Chondrocyte (in vitro differentiated cells): ENCODE data around the gene NAV1. TPM values are rescaled to one million over a fixed set of nuclear protein-coding genes. Genes with fewer than 3 reads are reported as not detected.

Experiments used
- DNase-seq: peaks from one replicate; pipeline ENCODE4 v3.0.0; 2021; ENCODE audit warnings: mixed read lengths, low spot score
- H3K27ac Mint-ChIP-seq: one replicate; pipeline ENCODE4 v1.8.0; 2021; ENCODE audit warnings: mild to moderate bottlenecking, moderate library complexity, mixed read lengths; ENCODE audit not compliant: unreplicated experiment
- H3K27me3 Mint-ChIP-seq: 2 replicates; pipeline ENCODE4 v1.8.0; 2021; ENCODE audit warnings: low read depth, mixed read lengths
- H3K36me3 Mint-ChIP-seq: 2 replicates; pipeline ENCODE4 v1.8.0; 2021; ENCODE audit warnings: low read depth, mixed read lengths
- H3K4me1 Mint-ChIP-seq: 2 replicates; pipeline ENCODE4 v1.8.0; 2021; ENCODE audit warnings: low read depth, mild to moderate bottlenecking, mixed read lengths
- H3K4me3 Mint-ChIP-seq: one replicate; pipeline ENCODE4 v1.8.0; 2021; ENCODE audit warnings: mild to moderate bottlenecking, moderate library complexity, mixed read lengths; ENCODE audit not compliant: unreplicated experiment
- H3K9me3 Mint-ChIP-seq: 2 replicates; pipeline ENCODE4 v1.8.0; 2021; ENCODE audit warnings: low read depth, mixed read lengths
- CTCF ChIP-seq: fragments of 200-600 bp; sonication (generic); IDR thresholded peaks from 2 replicates; pipeline ENCODE4 v1.5.0; 2021; ENCODE audit warnings: antibody characterized with exemption, mild to moderate bottlenecking, moderate library complexity
- total RNA-seq: library from RNA; stranded (reverse); gene quantifications from 3 replicates; pipeline ENCODE4 v1.2.1, GENCODE V29; 2021

NAV1 gene
- total RNA-seq, 1 donor from 2014 or later: 201 TPM

- Mint-ChIP-seq H3K4me3 (no peak overlapping the region), H3K9me3 (no peaks in the 10 kb centered on the region), H3K27me3 (no peaks in the 10 kb centered on the region), H3K27ac (peak overlapping the region; percentile 55), H3K4me1 (peaks cover 50% of the 10 kb centered on the region), H3K36me3 (no peaks in the 10 kb centered on the region)
- no peak for DNase-seq
- no peak for TF ChIP-seq CTCF
These were observed 27.0 kb downstream of the NAV1 start for GRCh38 chr1:201565771-201566528.

- no peak for TF ChIP-seq CTCF
- no peaks in the 10 kb centered on the region for H3K36me3 Mint-ChIP-seq
- H3K4me3 Mint-ChIP-seq: no peak overlapping the region
- no peak for DNase-seq
- peak overlapping the region; percentile 23 for H3K27ac Mint-ChIP-seq
- peaks cover 46% of the 10 kb centered on the region for H3K4me1 Mint-ChIP-seq
- H3K27me3 Mint-ChIP-seq: no peaks in the 10 kb centered on the region
- H3K9me3 Mint-ChIP-seq: no peaks in the 10 kb centered on the region
These were observed 27.5 kb downstream of the NAV1 start for GRCh38 chr1:201566529-201566823.

GRCh38 chr1:201566933-201567801 is 28.2 kb downstream of the NAV1 start:
- Mint-ChIP-seq H3K27ac (no peak overlapping the region), H3K9me3 (no peaks in the 10 kb centered on the region), H3K36me3 (no peaks in the 10 kb centered on the region)

GRCh38 chr1:201568265-201568664 is 29.3 kb downstream of the NAV1 start:
- Mint-ChIP-seq H3K4me3 (no peak overlapping the region), H3K4me1 (peaks cover 34% of the 10 kb centered on the region), H3K9me3 (no peaks in the 10 kb centered on the region), H3K36me3 (no peaks in the 10 kb centered on the region), H3K27ac (no peak overlapping the region), H3K27me3 (no peaks in the 10 kb centered on the region)
- no peak for DNase-seq
- no peak for TF ChIP-seq CTCF

More at GRCh38 chr1:201566933-201567801, 28.2 kb downstream of the NAV1 start:
- Mint-ChIP-seq H3K4me3 (no peak overlapping the region), H3K27me3 (no peaks in the 10 kb centered on the region), H3K4me1 (peaks cover 39% of the 10 kb centered on the region)
- TF ChIP-seq CTCF: no peak
- DNase-seq: no peak

GRCh38 chr1:201568859-201569294 is 29.9 kb downstream of the NAV1 start:
- Mint-ChIP-seq H3K36me3 (no peaks in the 10 kb centered on the region), H3K27ac (no peak overlapping the region), H3K27me3 (no peaks in the 10 kb centered on the region), H3K4me1 (peaks cover 30% of the 10 kb centered on the region), H3K4me3 (no peak overlapping the region), H3K9me3 (no peaks in the 10 kb centered on the region)
- DNase-seq: no peak
- no peak for TF ChIP-seq CTCF
